B cell (primary cell): ENCODE results near the gene EPB41L3.

Experiments used
- CTCF ChIP-seq: fragments of 200-600 bp; IDR thresholded peaks from one replicate; pipeline ENCODE4 v1.8.0; 2022; ENCODE audit warnings: antibody characterized with exemption, mild to moderate bottlenecking
- EZH2 ChIP-seq: IDR thresholded peaks from 2 replicates; pipeline ENCODE4 v1.6.1; 2012; ENCODE audit warnings: borderline replicate concordance, low read depth, mild to moderate bottlenecking, moderate library complexity, low read length; ENCODE audit not compliant: insufficient read depth, poor library complexity, severe bottlenecking

GRCh38 chr18:5463831-5464230 lies 80.0 kb downstream of the EPB41L3 start:
- TF ChIP-seq CTCF (no peak), EZH2 (no peak)
